SIG-M5 (cell line): Measurements from ENCODE around the gene LMX1B.
"Not testable (repeated sequence)": the region's sequence is repeated elsewhere in the genome, so short reads cannot be mapped to it uniquely, and the experiment has no call there.

Experiments
- DNase-seq: peaks from one replicate; lab custom pipeline; 2025; lab: John Stamatoyannopoulos, UW

LMX1B gene

GRCh38 chr9:126633881-126634558, 20.3 kb downstream of the LMX1B start:
- DNase-seq = no peak

- no peak for DNase-seq
These were observed 21.3 kb downstream of the LMX1B start for GRCh38 chr9:126635061-126635460.

GRCh38 chr9:126635661-126636439, 22.1 kb downstream of the LMX1B start:
- no peak for DNase-seq

GRCh38 chr9:126636983-126637798, 23.5 kb downstream of the LMX1B start:
- no peak for DNase-seq

- DNase-seq = no peak
These were observed 24.9 kb downstream of the LMX1B start for GRCh38 chr9:126638571-126639132.

- DNase-seq = no peak
These were observed 25.7 kb downstream of the LMX1B start for GRCh38 chr9:126639318-126640000.

GRCh38 chr9:126641118-126641851, 27.6 kb downstream of the LMX1B start:
- DNase-seq = no peak

- DNase-seq = no peak
These were observed 28.4 kb downstream of the LMX1B start for GRCh38 chr9:126642010-126642744.

- no peak for DNase-seq
These were observed 29.1 kb downstream of the LMX1B start for GRCh38 chr9:126642839-126643238.

GRCh38 chr9:126643945-126644527, 30.3 kb downstream of the LMX1B start:
- DNase-seq = no peak

GRCh38 chr9:126646162-126646561, 32.4 kb downstream of the LMX1B start:
- DNase-seq = no peak

- DNase-seq = no peak
These were observed 34.1 kb downstream of the LMX1B start for GRCh38 chr9:126647585-126648411.

GRCh38 chr9:126649477-126649876, 35.7 kb downstream of the LMX1B start:
- DNase-seq = no peak

GRCh38 chr9:126650404-126651341, 36.9 kb downstream of the LMX1B start:
- DNase-seq = no peak

GRCh38 chr9:126652140-126652582, 38.4 kb downstream of the LMX1B start:
- DNase-seq = no peak

GRCh38 chr9:126654124-126654523, 40.4 kb downstream of the LMX1B start:
- DNase-seq = no peak

- DNase-seq = not testable (repeated sequence)
These were observed 42.5 kb downstream of the LMX1B start for GRCh38 chr9:126656214-126656613.
